Ovary (tissue), 9 donors: ENCODE data around the gene PRMT2. TPM values are rescaled to one million over a fixed set of nuclear protein-coding genes. Genes with fewer than 3 reads are reported as not detected.

Experiments used
- DNase-seq, 5 donors: peaks; one replicate each; pipeline ENCODE4 v3.0.0-alpha.2; 2019 to 2020
- H3K27ac ChIP-seq, 2 donors: fragments of 200-600 bp; one replicate each; pipeline versions ENCODE4 v1.5.1 to v1.8.0; 2019 to 2022
- H3K27me3 ChIP-seq: fragments of 200-600 bp; one replicate; pipeline ENCODE4 v1.8.0; 2022
- H3K36me3 ChIP-seq: fragments of 200-600 bp; sonication (generic); one replicate; pipeline ENCODE4 v1.5.1; 2019
- H3K4me1 ChIP-seq: one replicate; pipeline ENCODE4 v1.8.1; 2013; ENCODE audit warnings: mild to moderate bottlenecking, moderate library complexity; ENCODE audit not compliant: insufficient read depth
- H3K4me3 ChIP-seq: fragments of 200-600 bp; sonication (generic); one replicate; pipeline ENCODE4 v1.5.1; 2017
- H3K9me3 ChIP-seq, 2 donors: fragments of 200-600 bp in 1 of 2; sonication (generic) in 1 of 2; one replicate each; pipeline versions ENCODE4 v1.5.1 to v1.8.1; 2013 to 2019; ENCODE audit warnings: mild to moderate bottlenecking in 1 of 2, moderate library complexity in 1 of 2
- EP300 ChIP-seq: sonication (generic); formaldehyde crosslinking; IDR thresholded peaks from one replicate; pipeline ENCODE4 v1.6.1; 2017; ENCODE audit warnings: antibody characterized with exemption
- POLR2A ChIP-seq: fragments of 450-650 bp; IDR thresholded peaks from one replicate; pipeline ENCODE4 v1.6.1; 2017; ENCODE audit warnings: antibody characterized with exemption, mild to moderate bottlenecking, moderate library complexity
- WGBS, 3 donors: extraction: QIAGEN DNeasy Blood & Tissue Kit in 1 of 3; methylation state at CpG; one replicate each; pipeline versions ENCODE4 v1.1.5 to v1.1.7; 2013 to 2017; 5-methylcytosine and 5-hydroxymethylcytosine counted together
- intact Hi-C, 4 donors: fragments of 100-400 bp; cut with DNase I; formaldehyde crosslinking; loops; one replicate each; pipeline versions ENCODE4 v1.11.0 to v1.15.1; 2022 to 2023
- polyA plus RNA-seq, 2 donors: library from polyadenylated mRNA; stranded (reverse); fragments of 200-250 nt in 1 of 2; fragments of 350-450 nt in 1 of 2; fragmentation: Illumina TruSeq in 1 of 2; extraction: RNeasy Lipid Tissue Mini Kit (QIAGEN cat#74804) in 1 of 2; gene quantifications; one replicate each; pipeline ENCODE4 v1.2.3, GENCODE V29; 2013 to 2014
- total RNA-seq, 7 donors: library from RNA; depleted of rRNA in 2 of 7; stranded (reverse); fragments of >200 nt in 2 of 7; fragmentation: NEBNext Ultra II Directional in 3 of 7; extraction: Animal tissue kit (Norgen Biotek cat#: 25700) in 3 of 7; gene quantifications; one replicate each; pipeline versions ENCODE4 v1.1.0 to v1.2.4, GENCODE V29; 2016 to 2023
- TF ChIP-seq, protein P1 (sequence below), 3 donors: fragments of 450-650 bp in 2 of 3; fragments of 200-600 bp in 1 of 3; IDR thresholded peaks; one replicate each; pipeline versions ENCODE4 v1.5.1 to v1.8.0; 2016 to 2022; ENCODE audit warnings: antibody characterized with exemption in 3 of 3, mild to moderate bottlenecking in 1 of 3
- donor health status: DM: no; HTN: no; CAD: no; lungs with moderate emphysema.
- donor health status: DM: no; HTN: no; CAD: no.
- donor health status: Bipolar disorder and iron deficiency.
- donor health status: DM: yes; HTN: yes; CAD: no.
- donor health status: DM: no; HTN: no; CAD: no.
- donor health status: DM: yes; HTN: yes; CAD: no.

Gene PRMT2
- total and polyA plus RNA-seq, 9 donors: 62.6 to 125 (median 98.1) TPM

DNA sequence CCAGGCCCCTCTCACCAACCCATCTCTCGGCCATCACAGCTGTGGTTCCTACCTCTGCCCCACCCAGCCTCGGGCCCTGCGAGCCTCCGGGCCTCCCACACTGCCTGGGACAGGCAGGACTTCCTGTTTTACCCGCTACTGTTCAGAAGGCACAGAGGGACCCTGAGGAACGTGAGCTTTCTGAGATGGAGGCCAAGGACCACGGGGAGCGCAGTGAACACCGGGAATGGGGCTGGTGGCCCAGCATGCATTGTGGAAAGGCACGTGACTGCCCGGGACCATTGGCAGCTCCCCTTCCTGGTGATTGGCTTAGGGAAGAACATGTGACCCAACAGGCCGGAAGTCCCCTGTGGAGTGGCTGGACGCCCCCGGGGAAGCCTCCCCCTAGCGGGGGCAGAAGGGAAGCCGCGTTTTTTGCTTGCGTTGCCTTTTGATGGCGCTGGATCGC, 37.6 kb upstream of the PRMT2 start:
- no peaks in the 10 kb centered on the region for H3K27me3 ChIP-seq
- H3K9me3 ChIP-seq: peaks cover 0 to 6% of the 10 kb centered on the region in 2 donors
- TF ChIP-seq POLR2A: no peak
- TF ChIP-seq EP300: no peak
- TF ChIP-seq, protein P1, sequence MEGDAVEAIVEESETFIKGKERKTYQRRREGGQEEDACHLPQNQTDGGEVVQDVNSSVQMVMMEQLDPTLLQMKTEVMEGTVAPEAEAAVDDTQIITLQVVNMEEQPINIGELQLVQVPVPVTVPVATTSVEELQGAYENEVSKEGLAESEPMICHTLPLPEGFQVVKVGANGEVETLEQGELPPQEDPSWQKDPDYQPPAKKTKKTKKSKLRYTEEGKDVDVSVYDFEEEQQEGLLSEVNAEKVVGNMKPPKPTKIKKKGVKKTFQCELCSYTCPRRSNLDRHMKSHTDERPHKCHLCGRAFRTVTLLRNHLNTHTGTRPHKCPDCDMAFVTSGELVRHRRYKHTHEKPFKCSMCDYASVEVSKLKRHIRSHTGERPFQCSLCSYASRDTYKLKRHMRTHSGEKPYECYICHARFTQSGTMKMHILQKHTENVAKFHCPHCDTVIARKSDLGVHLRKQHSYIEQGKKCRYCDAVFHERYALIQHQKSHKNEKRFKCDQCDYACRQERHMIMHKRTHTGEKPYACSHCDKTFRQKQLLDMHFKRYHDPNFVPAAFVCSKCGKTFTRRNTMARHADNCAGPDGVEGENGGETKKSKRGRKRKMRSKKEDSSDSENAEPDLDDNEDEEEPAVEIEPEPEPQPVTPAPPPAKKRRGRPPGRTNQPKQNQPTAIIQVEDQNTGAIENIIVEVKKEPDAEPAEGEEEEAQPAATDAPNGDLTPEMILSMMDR (IDR thresholded peaks at IDR 0.05): no peak
- WGBS, 3 donors: 89 to 94% (median 93%) methylated on average over 20 of the region's 20 CpGs
- no peak for DNase-seq
- intact Hi-C loops: no loop called here
- no peaks in the 10 kb centered on the region for H3K36me3 ChIP-seq
- H3K27ac ChIP-seq: no peak overlapping the region
- H3K4me1 ChIP-seq: peaks cover 22% of the 10 kb centered on the region
- H3K4me3 ChIP-seq: no peak overlapping the region

DNA sequence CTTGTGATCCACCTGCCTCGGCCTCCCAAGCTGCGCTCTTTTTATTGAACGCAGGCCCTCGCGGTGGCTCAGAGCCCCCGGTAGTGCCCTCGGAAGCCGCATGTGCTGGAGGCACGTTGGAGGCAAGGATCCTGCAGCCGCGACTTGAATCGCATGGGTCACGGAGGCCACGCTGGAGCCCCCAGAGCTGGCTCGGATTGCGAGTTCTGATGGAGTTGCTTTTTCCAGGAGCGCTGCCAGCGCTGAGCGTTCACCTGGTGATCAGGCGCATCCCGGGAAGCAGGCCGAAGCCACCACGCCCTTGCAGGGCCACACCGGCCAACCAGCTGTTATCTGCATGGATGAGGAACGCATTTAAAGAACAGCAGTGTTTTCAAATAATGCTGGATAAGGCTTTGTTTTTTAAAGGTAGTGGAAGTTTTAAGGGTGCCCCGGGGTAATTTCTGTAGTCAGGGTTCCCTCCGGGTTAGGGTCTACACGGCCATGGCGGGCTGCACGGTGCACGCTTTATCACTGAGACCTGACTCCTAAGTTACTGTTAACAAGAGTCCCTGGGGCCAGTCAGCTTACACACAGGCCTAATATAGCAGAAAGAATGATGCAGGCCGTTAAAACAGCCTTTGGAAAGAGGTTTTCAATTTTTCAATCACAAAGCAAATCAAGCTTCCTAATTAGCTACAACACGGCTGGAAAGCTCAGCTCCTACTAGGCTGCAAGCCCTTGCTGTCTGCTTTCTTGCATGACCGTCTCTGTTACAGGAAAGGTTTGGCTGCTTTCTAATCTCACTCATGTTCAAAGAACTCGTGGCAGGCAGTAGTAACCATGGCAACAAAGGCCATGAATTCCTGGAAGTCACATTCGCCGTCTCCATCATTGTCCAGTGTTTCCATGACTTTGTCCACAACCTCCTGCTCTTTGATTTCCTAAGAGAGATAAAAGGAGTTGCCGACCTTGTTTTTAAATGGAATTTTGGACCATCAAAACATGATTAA, 36.6 kb upstream of the PRMT2 start:
- Histone ChIP-seq H3K27me3 (no peaks in the 10 kb centered on the region), H3K4me3 (no peak overlapping the region), H3K4me1 (peaks cover 22% of the 10 kb centered on the region), H3K27ac (peak overlapping the region in 1 of 2 donors; percentile 26), H3K36me3 (no peaks in the 10 kb centered on the region), H3K9me3 (peaks cover 0 to 6% of the 10 kb centered on the region in 2 donors)
- TF ChIP-seq EP300: no peak
- TF ChIP-seq, protein P1 (IDR thresholded peaks at IDR 0.05): no peak
- TF ChIP-seq POLR2A: no peak
- peak in 4 of 5 donors; percentile 34 to 67 (median 53) for DNase-seq
- intact Hi-C loops: no loop called here
- 34 to 43% (median 36%) methylated on average over 38 of the region's 38 CpGs for WGBS, 3 donors

DNA sequence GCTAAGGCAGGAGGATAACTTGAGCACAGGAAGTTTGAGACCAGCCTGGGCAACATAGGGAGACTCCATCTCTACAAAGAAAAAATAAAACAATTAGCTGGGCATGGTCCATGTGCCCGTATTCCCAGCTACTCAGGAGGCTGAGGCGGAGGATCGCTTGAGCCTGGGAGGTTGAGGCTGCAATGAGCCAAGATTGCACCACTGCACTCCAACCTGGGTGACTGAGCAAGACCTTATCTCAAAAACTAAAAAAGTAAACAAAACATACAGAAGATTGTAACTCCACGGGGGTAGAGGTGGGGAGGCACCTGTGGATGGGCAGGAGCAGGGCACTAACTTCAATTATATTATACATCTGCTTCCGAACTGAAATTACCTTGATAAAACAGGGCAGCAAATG, 35.2 kb upstream of the PRMT2 start:
- Histone ChIP-seq H3K27ac (peak overlapping the region in 1 of 2 donors; percentile 26), H3K27me3 (no peaks in the 10 kb centered on the region), H3K4me1 (peaks cover 23% of the 10 kb centered on the region), H3K4me3 (no peak overlapping the region), H3K9me3 (no peaks in the 10 kb centered on the region), H3K36me3 (no peaks in the 10 kb centered on the region)
- no peak for TF ChIP-seq POLR2A
- TF ChIP-seq EP300: no peak
- TF ChIP-seq, protein P1 (IDR thresholded peaks at IDR 0.05): no peak
- 77 to 82% (median 79%) methylated on average over 5 of the region's 5 CpGs for WGBS, 3 donors
- DNase-seq: no peak
- intact Hi-C loops: no loop called here

DNA sequence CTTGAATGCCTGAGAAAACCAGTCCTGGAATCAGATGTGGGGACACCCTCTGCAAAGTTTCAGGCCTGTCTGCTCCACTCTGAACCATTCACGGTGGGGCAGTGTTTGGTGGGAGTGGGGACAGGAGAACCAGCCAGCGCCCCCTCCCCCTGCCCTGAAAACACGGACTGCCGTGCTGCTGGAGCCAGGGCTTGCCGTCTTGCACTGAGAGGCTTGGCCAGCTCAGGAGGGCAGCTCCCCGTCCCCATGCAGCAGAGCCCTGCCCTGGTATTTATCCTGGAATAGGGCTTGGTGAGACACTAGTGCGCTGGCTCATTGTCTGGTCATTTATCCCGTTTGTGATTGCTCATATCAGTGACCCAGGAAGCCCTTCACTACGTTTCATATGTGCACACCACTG, 34.5 kb upstream of the PRMT2 start:
- Histone ChIP-seq H3K4me1 (peaks cover 23% of the 10 kb centered on the region), H3K9me3 (no peaks in the 10 kb centered on the region), H3K27me3 (no peaks in the 10 kb centered on the region), H3K4me3 (no peak overlapping the region), H3K27ac (no peak overlapping the region), H3K36me3 (no peaks in the 10 kb centered on the region)
- intact Hi-C loops: no loop called here
- DNase-seq: no peak
- TF ChIP-seq POLR2A (no peak), EP300 (no peak)
- TF ChIP-seq, protein P1 (IDR thresholded peaks at IDR 0.05): no peak
- WGBS, 3 donors: 66 to 80% (median 71%) methylated on average over 6 to 9 of the region's 9 CpGs
